WTC11 (cell line): ENCODE results near the gene NEO1. TPM values are rescaled to one million over a fixed set of nuclear protein-coding genes. Genes with fewer than 3 reads are reported as not detected.

ENCODE experiments used
- ATAC-seq: fragments of 200-7000 bp; cut with Tn5 transposase; 2 replicates; pipeline ENCODE4 v1.10.0; 2021; ENCODE audit warnings: mild to moderate bottlenecking, moderate library complexity
- CTCF ChIA-PET: fragments of 300-600 bp; sonication (Branson Sonifier 250); formaldehyde crosslinking; loops from one replicate; lab custom pipeline; 2021; ENCODE audit warnings: antibody characterized with exemption; lab: Charles Lee
- POLR2A ChIA-PET: fragments of 350-600 bp; sonication (Branson Sonifier 250); formaldehyde crosslinking; loops from one replicate; lab custom pipeline; 2021; ENCODE audit warnings: antibody characterized with exemption; lab: Charles Lee
- DNase-seq: peaks from one replicate; pipeline ENCODE4 v3.0.0; 2021; ENCODE audit warnings: low spot score
- H3K27ac Mint-ChIP-seq: 2 replicates; pipeline ENCODE4 v1.8.0; 2021; ENCODE audit warnings: mixed read lengths
- H3K27me3 Mint-ChIP-seq: 2 replicates; pipeline ENCODE4 v1.8.0; 2021; ENCODE audit warnings: low read depth, mild to moderate bottlenecking, moderate library complexity, mixed read lengths
- H3K36me3 Mint-ChIP-seq: 2 replicates; pipeline ENCODE4 v1.8.0; 2021; ENCODE audit warnings: mixed read lengths
- H3K4me1 Mint-ChIP-seq: 2 replicates; pipeline ENCODE4 v1.8.0; 2022; ENCODE audit warnings: mixed read lengths
- H3K4me3 Mint-ChIP-seq: 2 replicates; pipeline ENCODE4 v1.8.0; 2021; ENCODE audit warnings: mild to moderate bottlenecking, moderate library complexity, mixed read lengths
- H3K9me3 Mint-ChIP-seq: 2 replicates; pipeline ENCODE4 v1.8.0; 2021; ENCODE audit warnings: mixed read lengths
- CBFB ChIP-seq: sonication (generic); formaldehyde crosslinking; IDR thresholded peaks from 2 replicates; pipeline ENCODE4 v1.8.1; 2022; ENCODE audit warnings: mild to moderate bottlenecking, low read depth, missing genetic modification reagents
- CDX4 ChIP-seq: fragments of 250-450 bp; sonication (Bioruptor Pico); IDR thresholded peaks from 2 replicates; pipeline ENCODE4 v1.9.0; 2021; ENCODE audit warnings: moderate library complexity, mild to moderate bottlenecking, inconsistent platforms, borderline replicate concordance
- CREB1 ChIP-seq: sonication (generic); formaldehyde crosslinking; IDR thresholded peaks from 2 replicates; pipeline ENCODE4 v1.8.0; 2023; ENCODE audit warnings: mild to moderate bottlenecking, missing genetic modification reagents
- CREM ChIP-seq: sonication (generic); formaldehyde crosslinking; IDR thresholded peaks from 2 replicates; pipeline ENCODE4 v1.8.1; 2022; ENCODE audit warnings: mild to moderate bottlenecking, missing genetic modification reagents, moderate library complexity
- E2F4 ChIP-seq: sonication (generic); formaldehyde crosslinking; IDR thresholded peaks from 2 replicates; pipeline ENCODE4 v1.8.1; 2022; ENCODE audit warnings: low read depth, mild to moderate bottlenecking, moderate library complexity, missing genetic modification reagents, borderline replicate concordance
- EMX1 ChIP-seq: fragments of 250-450 bp; sonication (Bioruptor Pico); IDR thresholded peaks from 2 replicates; pipeline ENCODE4 v1.8.0; 2021; ENCODE audit warnings: mild to moderate bottlenecking
- FOXK1 ChIP-seq: sonication (generic); formaldehyde crosslinking; IDR thresholded peaks from 2 replicates; pipeline ENCODE4 v1.8.0; 2022; ENCODE audit warnings: mild to moderate bottlenecking, moderate library complexity, missing genetic modification reagents
- GTF2I ChIP-seq: fragments of 250-450 bp; sonication (Bioruptor Pico); conservative IDR thresholded peaks from 2 replicates; pipeline ENCODE4 v1.4.0; 2021; ENCODE audit warnings: mild to moderate bottlenecking
- JAZF1 ChIP-seq: fragments of 250-450 bp; sonication (Bioruptor Pico); IDR thresholded peaks from 2 replicates; pipeline ENCODE4 v1.9.0; 2021; ENCODE audit warnings: moderate library complexity, mild to moderate bottlenecking, inconsistent platforms
- MYBL2 ChIP-seq: sonication (generic); formaldehyde crosslinking; IDR thresholded peaks from 2 replicates; pipeline ENCODE4 v1.8.1; 2023; ENCODE audit warnings: mild to moderate bottlenecking, moderate library complexity, missing genetic modification reagents
- NFATC4 ChIP-seq: fragments of 250-450 bp; sonication (Bioruptor Pico); IDR thresholded peaks from 2 replicates; pipeline ENCODE4 v1.9.0; 2021; ENCODE audit warnings: mild to moderate bottlenecking
- NFE2L1 ChIP-seq: sonication (generic); formaldehyde crosslinking; IDR thresholded peaks from 2 replicates; pipeline ENCODE4 v1.8.1; 2023; ENCODE audit warnings: missing genetic modification reagents
- SMAD3 ChIP-seq: sonication (generic); formaldehyde crosslinking; IDR thresholded peaks from 2 replicates; pipeline ENCODE4 v1.8.0; 2022; ENCODE audit warnings: missing genetic modification reagents, mild to moderate bottlenecking, borderline replicate concordance
- SMAD4 ChIP-seq: sonication (generic); formaldehyde crosslinking; IDR thresholded peaks from 2 replicates; pipeline ENCODE4 v1.8.0; 2022; ENCODE audit warnings: mild to moderate bottlenecking, missing genetic modification reagents
- SOX15 ChIP-seq: fragments of 250-450 bp; sonication (Bioruptor Pico); IDR thresholded peaks from 2 replicates; pipeline ENCODE4 v1.9.0; 2021; ENCODE audit warnings: mild to moderate bottlenecking
- TCF7 ChIP-seq: sonication (generic); formaldehyde crosslinking; IDR thresholded peaks from 2 replicates; pipeline ENCODE4 v1.8.0; 2022; ENCODE audit warnings: mild to moderate bottlenecking, low read depth, missing genetic modification reagents, moderate library complexity
- USF2 ChIP-seq: sonication (generic); formaldehyde crosslinking; IDR thresholded peaks from 2 replicates; pipeline ENCODE4 v1.8.1; 2023; ENCODE audit warnings: mild to moderate bottlenecking, missing genetic modification reagents, moderate library complexity
- ZBTB21 ChIP-seq: sonication (generic); formaldehyde crosslinking; IDR thresholded peaks from 2 replicates; pipeline ENCODE4 v1.8.1; 2023; ENCODE audit warnings: mild to moderate bottlenecking, missing genetic modification reagents, borderline replicate concordance
- ZNF423 ChIP-seq: fragments of 250-450 bp; sonication (Bioruptor Pico); IDR thresholded peaks from 2 replicates; pipeline ENCODE4 v2.1.2; 2022; ENCODE audit warnings: mild to moderate bottlenecking, moderate library complexity
- total RNA-seq: library from RNA; stranded (reverse); gene quantifications from 3 replicates; pipeline ENCODE4 v1.2.3, GENCODE V29; 2021
- TF ChIP-seq, protein P1 (sequence below): fragments of 250-450 bp; sonication (Bioruptor Pico); IDR thresholded peaks from 2 replicates; pipeline ENCODE4 v1.9.0; 2021; ENCODE audit warnings: mild to moderate bottlenecking
- TF ChIP-seq, protein P2 (sequence below): fragments of 250-450 bp; sonication (Bioruptor Pico); IDR thresholded peaks from 2 replicates; pipeline ENCODE4 v2.1.2; 2022; ENCODE audit warnings: mild to moderate bottlenecking, moderate library complexity
- TF ChIP-seq, protein P3 (sequence below): sonication (generic); formaldehyde crosslinking; IDR thresholded peaks from 2 replicates; pipeline ENCODE4 v1.8.0; 2023; ENCODE audit warnings: mild to moderate bottlenecking, missing genetic modification reagents
- TF ChIP-seq, protein P4 (sequence below): sonication (generic); formaldehyde crosslinking; conservative IDR thresholded peaks from 2 replicates; pipeline ENCODE4 v1.8.1; 2023; ENCODE audit warnings: mild to moderate bottlenecking, low read depth, missing genetic modification reagents, moderate library complexity

Gene NEO1
- total RNA-seq, 1 experiment from 2014 or later = 37.1 TPM

DNA sequence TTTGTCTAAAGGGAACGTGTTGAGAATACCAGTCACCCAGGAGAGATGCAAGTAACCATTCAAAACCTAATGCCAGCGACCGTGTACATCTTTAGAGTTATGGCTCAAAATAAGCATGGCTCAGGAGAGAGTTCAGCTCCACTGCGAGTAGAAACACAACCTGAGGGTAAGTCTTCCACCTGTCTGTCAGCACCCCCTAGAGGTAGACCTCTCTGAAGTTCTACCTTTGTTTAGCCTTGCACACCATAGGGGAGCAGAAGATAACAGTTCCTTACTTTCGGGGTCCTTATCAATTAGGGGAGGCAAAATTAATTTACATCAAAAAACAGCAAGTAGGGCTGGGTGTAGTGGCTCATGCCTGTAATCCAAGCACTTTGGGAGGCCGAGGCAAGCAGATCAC lies 192.1 kb downstream of the NEO1 start (continued):
- TF ChIP-seq CBFB = no peak
- TF ChIP-seq, protein P1, sequence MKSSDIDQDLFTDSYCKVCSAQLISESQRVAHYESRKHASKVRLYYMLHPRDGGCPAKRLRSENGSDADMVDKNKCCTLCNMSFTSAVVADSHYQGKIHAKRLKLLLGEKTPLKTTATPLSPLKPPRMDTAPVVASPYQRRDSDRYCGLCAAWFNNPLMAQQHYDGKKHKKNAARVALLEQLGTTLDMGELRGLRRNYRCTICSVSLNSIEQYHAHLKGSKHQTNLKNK (CRISPR knock-in tag) = no peak
- TF ChIP-seq USF2 (CRISPR knock-in tag) = no peak
- no peak for TF ChIP-seq FOXK1 (CRISPR knock-in tag)
- TF ChIP-seq, all 79 proteins: peak for 0

- ChIA-PET CTCF (interaction anchor here (3.5 kb wide), 1 partner anchor 18 kb away, joined by 29 read pairs; no protein-coding TSS in a partner anchor), POLR2A (no interaction called here)
- ATAC-seq (no peak), DNase-seq (no peak)
- Mint-ChIP-seq H3K4me3 (no peak overlapping the region), H3K4me1 (no peaks in the 10 kb centered on the region), H3K27ac (no peak overlapping the region), H3K27me3 (no peaks in the 10 kb centered on the region), H3K36me3 (peaks cover 6% of the 10 kb centered on the region), H3K9me3 (no peaks in the 10 kb centered on the region)
- TF ChIP-seq ZNF423 (CRISPR knock-in tag) = no peak
- TF ChIP-seq TCF7 = no peak
- TF ChIP-seq, protein P2, sequence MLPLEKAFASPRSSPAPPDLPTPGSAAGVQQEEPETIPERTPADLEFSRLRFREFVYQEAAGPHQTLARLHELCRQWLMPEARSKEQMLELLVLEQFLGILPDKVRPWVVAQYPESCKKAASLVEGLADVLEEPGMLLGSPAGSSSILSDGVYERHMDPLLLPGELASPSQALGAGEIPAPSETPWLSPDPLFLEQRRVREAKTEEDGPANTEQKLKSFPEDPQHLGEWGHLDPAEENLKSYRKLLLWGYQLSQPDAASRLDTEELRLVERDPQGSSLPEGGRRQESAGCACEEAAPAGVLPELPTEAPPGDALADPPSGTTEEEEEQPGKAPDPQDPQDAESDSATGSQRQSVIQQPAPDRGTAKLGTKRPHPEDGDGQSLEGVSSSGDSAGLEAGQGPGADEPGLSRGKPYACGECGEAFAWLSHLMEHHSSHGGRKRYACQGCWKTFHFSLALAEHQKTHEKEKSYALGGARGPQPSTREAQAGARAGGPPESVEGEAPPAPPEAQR = no peak
- TF ChIP-seq E2F4 (CRISPR knock-in tag) = no peak
- no peak for TF ChIP-seq CREB1 (CRISPR knock-in tag)
- TF ChIP-seq NFE2L1 = no peak
- TF ChIP-seq CDX4 (CRISPR knock-in tag) = no peak
- no peak for TF ChIP-seq EMX1
- TF ChIP-seq GTF2I (CRISPR knock-in tag) = no peak
- no peak for TF ChIP-seq SMAD3 (CRISPR knock-in tag)
- TF ChIP-seq, protein P1 (CRISPR knock-in tag) = no peak
These were observed 194.2 kb downstream of the NEO1 start for GRCh38 chr15:73246439-73246838.

- ATAC-seq (no peak), DNase-seq (no peak)
- ChIA-PET CTCF (interaction anchor here (3.5 kb wide), 1 partner anchor 18 kb away, joined by 29 read pairs; no protein-coding TSS in a partner anchor), POLR2A (no interaction called here)
- Mint-ChIP-seq H3K27me3 (no peaks in the 10 kb centered on the region), H3K27ac (no peak overlapping the region), H3K4me1 (no peaks in the 10 kb centered on the region), H3K36me3 (peaks cover 6% of the 10 kb centered on the region), H3K9me3 (no peaks in the 10 kb centered on the region), H3K4me3 (no peak overlapping the region)
- TF ChIP-seq CBFB (no peak), NFATC4 (CRISPR knock-in tag) (no peak), NFE2L1 (no peak), ZNF423 (CRISPR knock-in tag) (no peak), JAZF1 (CRISPR knock-in tag) (no peak), CREM (CRISPR knock-in tag) (no peak), MYBL2 (CRISPR knock-in tag) (no peak), SMAD4 (CRISPR knock-in tag) (no peak), ZBTB21 (no peak), SOX15 (no peak)
- TF ChIP-seq, protein P3, sequence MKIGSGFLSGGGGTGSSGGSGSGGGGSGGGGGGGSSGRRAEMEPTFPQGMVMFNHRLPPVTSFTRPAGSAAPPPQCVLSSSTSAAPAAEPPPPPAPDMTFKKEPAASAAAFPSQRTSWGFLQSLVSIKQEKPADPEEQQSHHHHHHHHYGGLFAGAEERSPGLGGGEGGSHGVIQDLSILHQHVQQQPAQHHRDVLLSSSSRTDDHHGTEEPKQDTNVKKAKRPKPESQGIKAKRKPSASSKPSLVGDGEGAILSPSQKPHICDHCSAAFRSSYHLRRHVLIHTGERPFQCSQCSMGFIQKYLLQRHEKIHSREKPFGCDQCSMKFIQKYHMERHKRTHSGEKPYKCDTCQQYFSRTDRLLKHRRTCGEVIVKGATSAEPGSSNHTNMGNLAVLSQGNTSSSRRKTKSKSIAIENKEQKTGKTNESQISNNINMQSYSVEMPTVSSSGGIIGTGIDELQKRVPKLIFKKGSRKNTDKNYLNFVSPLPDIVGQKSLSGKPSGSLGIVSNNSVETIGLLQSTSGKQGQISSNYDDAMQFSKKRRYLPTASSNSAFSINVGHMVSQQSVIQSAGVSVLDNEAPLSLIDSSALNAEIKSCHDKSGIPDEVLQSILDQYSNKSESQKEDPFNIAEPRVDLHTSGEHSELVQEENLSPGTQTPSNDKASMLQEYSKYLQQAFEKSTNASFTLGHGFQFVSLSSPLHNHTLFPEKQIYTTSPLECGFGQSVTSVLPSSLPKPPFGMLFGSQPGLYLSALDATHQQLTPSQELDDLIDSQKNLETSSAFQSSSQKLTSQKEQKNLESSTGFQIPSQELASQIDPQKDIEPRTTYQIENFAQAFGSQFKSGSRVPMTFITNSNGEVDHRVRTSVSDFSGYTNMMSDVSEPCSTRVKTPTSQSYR (CRISPR knock-in tag) = no peak
- TF ChIP-seq, protein P4, sequence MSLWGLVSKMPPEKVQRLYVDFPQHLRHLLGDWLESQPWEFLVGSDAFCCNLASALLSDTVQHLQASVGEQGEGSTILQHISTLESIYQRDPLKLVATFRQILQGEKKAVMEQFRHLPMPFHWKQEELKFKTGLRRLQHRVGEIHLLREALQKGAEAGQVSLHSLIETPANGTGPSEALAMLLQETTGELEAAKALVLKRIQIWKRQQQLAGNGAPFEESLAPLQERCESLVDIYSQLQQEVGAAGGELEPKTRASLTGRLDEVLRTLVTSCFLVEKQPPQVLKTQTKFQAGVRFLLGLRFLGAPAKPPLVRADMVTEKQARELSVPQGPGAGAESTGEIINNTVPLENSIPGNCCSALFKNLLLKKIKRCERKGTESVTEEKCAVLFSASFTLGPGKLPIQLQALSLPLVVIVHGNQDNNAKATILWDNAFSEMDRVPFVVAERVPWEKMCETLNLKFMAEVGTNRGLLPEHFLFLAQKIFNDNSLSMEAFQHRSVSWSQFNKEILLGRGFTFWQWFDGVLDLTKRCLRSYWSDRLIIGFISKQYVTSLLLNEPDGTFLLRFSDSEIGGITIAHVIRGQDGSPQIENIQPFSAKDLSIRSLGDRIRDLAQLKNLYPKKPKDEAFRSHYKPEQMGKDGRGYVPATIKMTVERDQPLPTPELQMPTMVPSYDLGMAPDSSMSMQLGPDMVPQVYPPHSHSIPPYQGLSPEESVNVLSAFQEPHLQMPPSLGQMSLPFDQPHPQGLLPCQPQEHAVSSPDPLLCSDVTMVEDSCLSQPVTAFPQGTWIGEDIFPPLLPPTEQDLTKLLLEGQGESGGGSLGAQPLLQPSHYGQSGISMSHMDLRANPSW (CRISPR knock-in tag) = no peak
These were observed 194.6 kb downstream of the NEO1 start for GRCh38 chr15:73246898-73247297.
